ENCODE measurements around the gene DNAH6.
A peak's percentile ranks its signal among the peaks of the same experiment; 100 is the strongest.

Gene DNAH6

DNA sequence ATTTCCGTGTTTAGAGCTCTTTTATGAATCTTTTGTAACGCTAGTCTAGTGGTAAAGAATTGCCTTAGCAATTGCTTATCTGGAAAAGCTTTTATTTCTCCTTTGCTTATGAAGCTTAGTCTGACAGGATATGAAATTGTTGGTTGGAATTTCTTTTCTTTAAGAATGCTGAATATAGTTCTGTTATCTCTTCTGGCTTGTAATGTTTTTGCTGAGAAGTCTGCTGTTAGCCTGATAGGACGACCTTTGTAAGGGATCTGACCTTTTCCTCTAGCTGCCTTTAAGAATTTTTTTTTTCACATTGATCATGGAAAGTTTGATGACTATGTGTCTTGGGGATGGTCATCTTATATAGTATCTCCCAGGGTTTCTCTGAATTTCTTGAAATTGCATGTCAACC is 263.5 kb downstream of the DNAH6 start:
- Histone ChIP-seq H2BK15ac (replicated peaks; ENCODE audit: low read depth) (no peak overlapping the region), H4K5ac (ENCODE audit: low read length) (no peak overlapping the region), H3K18ac (ENCODE audit: low read length) (no peak overlapping the region), H3K27ac (ENCODE audit: low read depth, low read length) (no peak overlapping the region), H3K9ac (ENCODE audit: low read length) (no peak overlapping the region), H3K79me1 (ENCODE audit: low read length) (no peaks in the 10 kb centered on the region), H3K4ac (ENCODE audit: low read depth, low read length) (no peak overlapping the region), H3K56ac (ENCODE audit: low read length) (no peak overlapping the region), H3K4me3 (ENCODE audit: low read length) (no peak overlapping the region), H2BK120ac (ENCODE audit: low read depth, low read length) (no peak overlapping the region), H3K79me2 (ENCODE audit: control insufficient read depth, insufficient read depth, low read length) (no peaks in the 10 kb centered on the region), H3K27me3 (ENCODE audit: insufficient read depth, low read length, poor library complexity) (no peaks in the 10 kb centered on the region), H3K4me1 (ENCODE audit: control insufficient read depth, low read depth, low read length) (no peaks in the 10 kb centered on the region), H3K23ac (ENCODE audit: low read length) (no peak overlapping the region), H2AK5ac (ENCODE audit: low read length) (no peak overlapping the region), H2BK5ac (ENCODE audit: low read length) (no peak overlapping the region), H3K36me3 (ENCODE audit: control insufficient read depth, insufficient read depth, low read length) (no peaks in the 10 kb centered on the region), H3K4me2 (ENCODE audit: low read length) (no peak overlapping the region), H4K8ac (ENCODE audit: low read depth, low read length) (no peak overlapping the region)
- no CpG with 5 or more reads among the region's 3 CpGs for WGBS (ENCODE audit: extremely low coverage, insufficient coverage, low lambda C conversion rate)
- DNase-seq: no peak

DNA sequence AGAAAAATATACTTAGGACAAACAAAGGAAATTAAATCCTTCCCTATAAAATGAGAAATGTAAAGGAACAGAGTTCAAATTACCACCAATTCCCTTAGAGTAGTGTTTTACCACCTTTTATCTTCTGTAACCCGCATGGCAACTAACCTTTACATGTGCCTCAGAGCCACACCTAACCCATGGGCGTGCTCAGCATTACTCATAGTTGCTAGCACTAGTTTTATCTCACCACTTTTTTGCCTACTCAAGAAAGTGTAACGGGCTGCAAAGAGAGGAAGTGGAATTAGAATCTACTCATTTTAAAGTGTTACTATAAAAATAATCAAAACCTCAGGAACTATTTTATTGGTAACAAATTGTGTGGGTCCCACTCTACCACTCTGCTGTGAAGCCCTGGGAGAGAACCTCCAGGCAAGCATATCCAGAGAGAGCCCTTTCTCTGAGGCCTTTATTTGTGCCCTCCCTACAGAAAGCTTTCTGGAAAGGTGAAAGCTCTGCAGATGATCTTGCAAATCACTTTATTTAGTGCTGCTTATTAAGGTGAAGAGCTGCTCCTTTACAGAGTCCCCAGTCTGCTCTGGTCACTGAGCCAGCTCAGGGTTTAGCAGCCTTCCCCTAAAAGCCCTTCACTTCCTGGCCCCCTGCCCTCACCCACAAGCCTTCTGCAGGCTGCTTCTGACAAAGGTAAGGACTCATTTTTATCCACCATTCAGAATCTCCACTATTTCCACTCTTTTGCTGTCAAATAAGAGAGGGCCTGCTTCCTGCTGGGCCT is 265.8 kb downstream of the DNAH6 start:
- H2BK15ac ChIP-seq (replicated peaks; ENCODE audit: low read depth): no peak overlapping the region
- no peaks in the 10 kb centered on the region for H3K27me3 ChIP-seq (ENCODE audit: insufficient read depth, low read length, poor library complexity)
- no peak overlapping the region for H4K8ac ChIP-seq (ENCODE audit: low read depth, low read length)
- peak overlapping the region; percentile 3 for H3K18ac ChIP-seq (ENCODE audit: low read length)
- H2BK120ac ChIP-seq (ENCODE audit: low read depth, low read length): no peak overlapping the region
- no peaks in the 10 kb centered on the region for H3K36me3 ChIP-seq (ENCODE audit: control insufficient read depth, insufficient read depth, low read length)
- WGBS (ENCODE audit: extremely low coverage, insufficient coverage, low lambda C conversion rate): no CpG with 5 or more reads among the region's 3 CpGs
- H3K4me3 ChIP-seq (ENCODE audit: low read length): no peak overlapping the region
- H3K23ac ChIP-seq (ENCODE audit: low read length): no peak overlapping the region
- no peak overlapping the region for H3K4ac ChIP-seq (ENCODE audit: low read depth, low read length)
- no peak overlapping the region for H2BK5ac ChIP-seq (ENCODE audit: low read length)
- peak; percentile 21 for DNase-seq
- H3K9ac ChIP-seq (ENCODE audit: low read length): no peak overlapping the region
- no peak overlapping the region for H2AK5ac ChIP-seq (ENCODE audit: low read length)
- no peak overlapping the region for H3K27ac ChIP-seq (ENCODE audit: low read depth, low read length)
- no peaks in the 10 kb centered on the region for H3K79me2 ChIP-seq (ENCODE audit: control insufficient read depth, insufficient read depth, low read length)
- H4K5ac ChIP-seq (ENCODE audit: low read length): no peak overlapping the region
- no peaks in the 10 kb centered on the region for H3K4me1 ChIP-seq (ENCODE audit: control insufficient read depth, low read depth, low read length)
- H3K4me2 ChIP-seq (ENCODE audit: low read length): no peak overlapping the region
- H3K56ac ChIP-seq (ENCODE audit: low read length): no peak overlapping the region
- H3K79me1 ChIP-seq (ENCODE audit: low read length): no peaks in the 10 kb centered on the region

DNA sequence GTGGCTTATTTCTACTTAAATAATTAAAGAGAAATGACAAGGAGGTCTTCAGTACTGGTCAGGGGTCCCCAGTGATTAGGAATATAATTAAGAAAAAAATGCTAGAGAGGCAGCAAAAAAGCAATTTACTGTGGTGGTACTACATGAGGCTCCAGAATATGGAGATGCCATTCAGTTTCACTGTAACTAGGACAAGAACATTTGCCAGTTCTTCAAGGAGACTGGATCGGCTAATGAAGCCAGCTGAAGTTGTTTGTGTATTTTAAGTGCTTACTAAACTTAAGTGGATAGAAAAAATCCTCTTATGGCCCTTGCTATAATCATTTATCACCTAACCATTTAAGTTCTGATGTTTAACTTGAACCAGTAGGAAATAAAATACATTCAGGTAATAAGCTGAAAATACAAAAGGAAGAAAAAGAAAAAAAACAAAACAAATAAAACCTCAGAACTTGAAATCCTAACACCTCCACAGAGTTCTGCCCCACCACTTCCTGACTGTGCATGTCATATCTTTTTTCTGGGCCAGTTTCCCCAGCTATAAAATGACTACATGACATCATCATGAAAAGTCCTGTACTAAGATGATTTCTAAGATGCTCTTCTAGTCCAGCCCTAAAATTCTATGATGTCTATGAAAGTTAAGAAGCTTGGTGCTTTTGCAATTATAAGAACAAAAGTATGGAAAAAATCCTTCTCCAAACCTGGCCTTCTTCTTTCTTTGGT is 266.6 kb downstream of the DNAH6 start:
- no peaks in the 10 kb centered on the region for H3K27me3 ChIP-seq (ENCODE audit: insufficient read depth, low read length, poor library complexity)
- no peak overlapping the region for H3K18ac ChIP-seq (ENCODE audit: low read length)
- no peak for DNase-seq
- no peak overlapping the region for H2BK15ac ChIP-seq (replicated peaks; ENCODE audit: low read depth)
- no peak overlapping the region for H4K8ac ChIP-seq (ENCODE audit: low read depth, low read length)
- no peaks in the 10 kb centered on the region for H3K36me3 ChIP-seq (ENCODE audit: control insufficient read depth, insufficient read depth, low read length)
- H3K56ac ChIP-seq (ENCODE audit: low read length): no peak overlapping the region
- no peak overlapping the region for H2BK120ac ChIP-seq (ENCODE audit: low read depth, low read length)
- no peaks in the 10 kb centered on the region for H3K4me1 ChIP-seq (ENCODE audit: control insufficient read depth, low read depth, low read length)
- no peak overlapping the region for H4K5ac ChIP-seq (ENCODE audit: low read length)
- no peak overlapping the region for H3K4me2 ChIP-seq (ENCODE audit: low read length)
- H3K4ac ChIP-seq (ENCODE audit: low read depth, low read length): no peak overlapping the region
- H3K4me3 ChIP-seq (ENCODE audit: low read length): no peak overlapping the region
- H2AK5ac ChIP-seq (ENCODE audit: low read length): no peak overlapping the region
- no peak overlapping the region for H3K23ac ChIP-seq (ENCODE audit: low read length)
- no peaks in the 10 kb centered on the region for H3K79me2 ChIP-seq (ENCODE audit: control insufficient read depth, insufficient read depth, low read length)
- H3K9ac ChIP-seq (ENCODE audit: low read length): no peak overlapping the region
- H2BK5ac ChIP-seq (ENCODE audit: low read length): no peak overlapping the region
- no CpG with 5 or more reads among the region's 1 CpG for WGBS (ENCODE audit: extremely low coverage, insufficient coverage, low lambda C conversion rate)
- H3K27ac ChIP-seq (ENCODE audit: low read depth, low read length): no peak overlapping the region
- no peaks in the 10 kb centered on the region for H3K79me1 ChIP-seq (ENCODE audit: low read length)

DNA sequence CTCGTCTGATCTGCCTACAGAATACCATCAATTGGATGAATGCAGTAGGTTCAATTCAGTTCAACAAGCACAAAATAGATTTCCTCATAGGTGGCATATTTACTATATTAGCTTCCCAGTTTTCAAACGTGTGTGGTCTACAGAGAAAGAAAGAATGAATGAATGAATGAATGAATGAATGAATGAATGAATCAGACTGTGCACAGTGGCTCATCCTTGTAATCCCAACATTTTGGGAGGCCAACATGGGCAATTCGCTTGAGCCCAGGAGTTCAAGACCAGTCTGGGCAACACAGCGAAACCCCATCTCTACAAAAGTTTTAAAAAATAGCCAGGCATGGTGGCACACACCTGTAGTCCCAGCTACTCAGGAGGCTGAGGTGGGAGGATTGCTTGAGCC is 269.7 kb downstream of the DNAH6 start:
- Histone ChIP-seq H4K8ac (ENCODE audit: low read depth, low read length) (no peak overlapping the region), H3K18ac (ENCODE audit: low read length) (no peak overlapping the region), H2BK120ac (ENCODE audit: low read depth, low read length) (no peak overlapping the region), H3K4me2 (ENCODE audit: low read length) (no peak overlapping the region), H4K5ac (ENCODE audit: low read length) (no peak overlapping the region), H2BK15ac (replicated peaks; ENCODE audit: low read depth) (no peak overlapping the region), H3K56ac (ENCODE audit: low read length) (no peak overlapping the region), H3K79me2 (ENCODE audit: control insufficient read depth, insufficient read depth, low read length) (no peaks in the 10 kb centered on the region), H3K36me3 (ENCODE audit: control insufficient read depth, insufficient read depth, low read length) (no peaks in the 10 kb centered on the region), H3K23ac (ENCODE audit: low read length) (no peak overlapping the region), H3K27ac (ENCODE audit: low read depth, low read length) (no peak overlapping the region), H3K9ac (ENCODE audit: low read length) (no peak overlapping the region), H3K79me1 (ENCODE audit: low read length) (no peaks in the 10 kb centered on the region), H2AK5ac (ENCODE audit: low read length) (no peak overlapping the region), H3K27me3 (ENCODE audit: insufficient read depth, low read length, poor library complexity) (no peaks in the 10 kb centered on the region), H3K4ac (ENCODE audit: low read depth, low read length) (no peak overlapping the region), H3K4me1 (ENCODE audit: control insufficient read depth, low read depth, low read length) (no peaks in the 10 kb centered on the region), H2BK5ac (ENCODE audit: low read length) (no peak overlapping the region), H3K4me3 (ENCODE audit: low read length) (no peak overlapping the region)
- DNase-seq: no peak
- no CpG with 5 or more reads among the region's 4 CpGs for WGBS (ENCODE audit: extremely low coverage, insufficient coverage, low lambda C conversion rate)

DNA sequence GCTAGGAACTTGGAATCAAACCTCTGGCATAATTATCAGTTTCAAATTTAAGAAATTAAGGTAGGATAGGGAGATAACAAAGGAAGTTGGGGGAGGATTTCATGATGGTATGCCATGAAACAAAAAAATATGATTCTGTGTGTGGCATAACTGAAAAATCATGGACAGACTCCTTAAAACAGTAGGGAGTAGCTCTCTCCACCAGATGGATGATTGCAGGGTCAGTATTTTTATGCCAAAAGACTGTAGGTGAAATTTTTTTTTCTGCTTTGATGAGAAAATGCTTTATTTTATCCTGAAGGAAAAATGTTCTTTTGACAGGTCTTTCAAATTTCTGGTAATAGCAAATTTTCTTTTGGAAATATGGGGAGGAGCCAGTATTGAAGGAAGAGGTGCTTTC is 270.3 kb downstream of the DNAH6 start:
- Histone ChIP-seq H3K27me3 (ENCODE audit: insufficient read depth, low read length, poor library complexity) (no peaks in the 10 kb centered on the region), H3K9ac (ENCODE audit: low read length) (no peak overlapping the region), H4K5ac (ENCODE audit: low read length) (no peak overlapping the region), H2BK5ac (ENCODE audit: low read length) (no peak overlapping the region), H3K27ac (ENCODE audit: low read depth, low read length) (no peak overlapping the region), H3K36me3 (ENCODE audit: control insufficient read depth, insufficient read depth, low read length) (no peaks in the 10 kb centered on the region), H3K23ac (ENCODE audit: low read length) (no peak overlapping the region), H3K4me3 (ENCODE audit: low read length) (no peak overlapping the region), H3K18ac (ENCODE audit: low read length) (no peak overlapping the region), H4K8ac (ENCODE audit: low read depth, low read length) (no peak overlapping the region), H3K56ac (ENCODE audit: low read length) (no peak overlapping the region), H2AK5ac (ENCODE audit: low read length) (no peak overlapping the region), H2BK120ac (ENCODE audit: low read depth, low read length) (no peak overlapping the region), H3K4ac (ENCODE audit: low read depth, low read length) (no peak overlapping the region), H3K79me2 (ENCODE audit: control insufficient read depth, insufficient read depth, low read length) (no peaks in the 10 kb centered on the region), H3K4me1 (ENCODE audit: control insufficient read depth, low read depth, low read length) (no peaks in the 10 kb centered on the region), H3K79me1 (ENCODE audit: low read length) (no peaks in the 10 kb centered on the region), H2BK15ac (replicated peaks; ENCODE audit: low read depth) (no peak overlapping the region), H3K4me2 (ENCODE audit: low read length) (no peak overlapping the region)
- DNase-seq: no peak
